GM10248 (cell line): ENCODE measurements around the gene CKS1B.

Experiments used
- CTCF ChIA-PET: fragments of 300-600 bp; sonication (Branson Sonifier 250); formaldehyde crosslinking; extraction: SDS; loops from one replicate; lab custom pipeline; 2021; ENCODE audit warnings: antibody characterized with exemption; lab: Yijun Ruan, JAX
- POLR2A ChIA-PET: fragments of 350-650 bp; sonication (Branson Sonifier 250); formaldehyde crosslinking; extraction: SDS; loops from one replicate; lab custom pipeline; 2020; ENCODE audit warnings: antibody characterized with exemption; lab: Yijun Ruan, JAX
- DNase-seq: peaks from one replicate; pipeline ENCODE4 v3.0.0; 2012; ENCODE audit errors: extremely low spot score
- CTCF ChIP-seq: IDR thresholded peaks from 2 replicates; pipeline ENCODE4 v1.5.1; 2012; ENCODE audit warnings: mild to moderate bottlenecking, low read depth; ENCODE audit errors: extremely low read depth, missing control alignments, control extremely low read depth

CKS1B gene

GRCh38 chr1:155009742-155010141 is 35.3 kb downstream of the CKS1B start:
- ChIA-PET CTCF (interaction anchor here (13.5 kb wide), 1 partner anchor 11 kb away, joined by 175 read pairs; the partner anchor contains the start of genes LENEP and ZBTB7B), POLR2A (no interaction called here)
- TF ChIP-seq CTCF: no peak
- no peak for DNase-seq

- DNase-seq: no peak
- no peak for TF ChIP-seq CTCF
- ChIA-PET CTCF (interaction anchor here (1.2 to 13.5 kb wide), 3 partner anchors 12 to 75 kb away, joined by 3 to 175 read pairs (median 4); partner anchors contain the start of genes LENEP, PYGO2 and ZBTB7B), POLR2A (no interaction called here)
These were observed 35.9 kb downstream of the CKS1B start for GRCh38 chr1:155010211-155010918.

GRCh38 chr1:155011004-155011416 is 36.5 kb downstream of the CKS1B start:
- CTCF ChIA-PET: interaction anchor here (1.2 to 13.5 kb wide), 3 partner anchors 13 to 74 kb away, joined by 3 to 175 read pairs (median 4); partner anchors contain the start of genes LENEP, PYGO2 and ZBTB7B
- POLR2A ChIA-PET: no interaction called here
- no peak for DNase-seq
- TF ChIP-seq CTCF: no peak

GRCh38 chr1:155011437-155012025 is 37.0 kb downstream of the CKS1B start:
- no peak for TF ChIP-seq CTCF
- POLR2A ChIA-PET: interaction anchor here (0.5 kb wide), 1 partner anchor 35 kb away, joined by 4 read pairs; no protein-coding TSS in a partner anchor
- CTCF ChIA-PET: interaction anchor here (1.2 to 13.5 kb wide), 4 partner anchors 13 to 74 kb away, joined by 3 to 175 read pairs (median 4); partner anchors contain the start of genes LENEP and ZBTB7B
- DNase-seq: no peak

GRCh38 chr1:155012026-155012546 is 37.6 kb downstream of the CKS1B start:
- TF ChIP-seq CTCF: no peak
- ChIA-PET POLR2A (no interaction called here), CTCF (interaction anchor here (1.2 to 13.5 kb wide), 4 partner anchors 14 to 453 kb away, joined by 3 to 175 read pairs (median 4); partner anchors contain the start of genes LENEP and ZBTB7B)
- no peak for DNase-seq
